Activated T-helper 1 cell treated with Interleukin-2 at 50 U/mL for 16 hours (primary cell): ENCODE results near the gene GABBR1.

ENCODE experiments used
- DNase-seq: peaks from one replicate; pipeline ENCODE4 v3.0.0-alpha.2; 2020; ENCODE audit warnings: low read depth

Gene GABBR1

DNA sequence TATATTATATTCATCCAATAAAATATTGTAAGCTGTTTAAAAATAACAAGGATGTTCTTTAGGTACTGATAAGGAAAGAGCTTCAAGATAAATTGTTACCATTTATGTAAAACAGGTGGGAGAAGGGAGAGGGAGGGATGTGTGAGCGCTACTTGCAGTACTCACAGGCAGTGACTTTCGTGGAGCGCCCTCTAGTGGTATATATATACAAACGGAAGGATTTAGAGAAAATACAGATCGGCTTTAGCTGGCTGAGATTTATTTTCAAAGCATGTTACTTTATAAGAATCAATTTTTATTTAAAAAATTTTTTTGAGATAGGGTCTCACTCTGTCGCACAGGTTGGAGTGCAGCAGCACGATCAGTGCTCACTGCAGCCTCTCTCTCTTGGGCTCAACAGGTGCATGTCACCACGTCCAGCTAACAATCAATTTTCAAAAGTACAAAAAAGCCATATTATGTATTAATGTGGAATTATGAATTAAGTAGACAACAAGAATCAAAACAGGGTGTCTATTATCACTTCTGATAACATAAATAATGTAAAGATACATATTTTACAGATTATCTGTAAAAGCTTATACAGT is 20.6 kb upstream of the GABBR1 start:
- DNase-seq: no peak

DNA sequence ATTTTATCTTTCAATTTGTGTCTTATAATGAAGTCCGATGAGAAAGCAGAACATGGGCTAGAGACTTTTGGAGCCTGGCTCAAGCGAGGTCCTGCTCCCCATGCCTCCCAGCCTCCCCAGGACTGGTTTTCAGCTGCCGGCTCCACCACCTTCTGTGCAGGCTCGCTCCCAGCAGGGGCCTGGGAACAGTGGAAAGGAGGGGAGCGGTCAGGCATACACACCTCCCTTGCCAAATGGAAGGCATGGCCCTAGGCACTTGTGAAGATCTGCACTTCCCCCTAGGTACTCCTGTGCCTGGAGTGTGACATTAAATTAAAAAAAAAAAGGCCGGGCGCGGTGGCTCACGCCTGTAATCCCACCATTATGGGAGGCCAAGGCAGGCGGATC is 19.2 kb upstream of the GABBR1 start:
- no peak for DNase-seq

GRCh38 chr6:29651413-29652197 is 18.6 kb upstream of the GABBR1 start:
- DNase-seq: no peak

GRCh38 chr6:29649701-29650673 is 17.0 kb upstream of the GABBR1 start:
- peak; percentile 93 for DNase-seq

DNA sequence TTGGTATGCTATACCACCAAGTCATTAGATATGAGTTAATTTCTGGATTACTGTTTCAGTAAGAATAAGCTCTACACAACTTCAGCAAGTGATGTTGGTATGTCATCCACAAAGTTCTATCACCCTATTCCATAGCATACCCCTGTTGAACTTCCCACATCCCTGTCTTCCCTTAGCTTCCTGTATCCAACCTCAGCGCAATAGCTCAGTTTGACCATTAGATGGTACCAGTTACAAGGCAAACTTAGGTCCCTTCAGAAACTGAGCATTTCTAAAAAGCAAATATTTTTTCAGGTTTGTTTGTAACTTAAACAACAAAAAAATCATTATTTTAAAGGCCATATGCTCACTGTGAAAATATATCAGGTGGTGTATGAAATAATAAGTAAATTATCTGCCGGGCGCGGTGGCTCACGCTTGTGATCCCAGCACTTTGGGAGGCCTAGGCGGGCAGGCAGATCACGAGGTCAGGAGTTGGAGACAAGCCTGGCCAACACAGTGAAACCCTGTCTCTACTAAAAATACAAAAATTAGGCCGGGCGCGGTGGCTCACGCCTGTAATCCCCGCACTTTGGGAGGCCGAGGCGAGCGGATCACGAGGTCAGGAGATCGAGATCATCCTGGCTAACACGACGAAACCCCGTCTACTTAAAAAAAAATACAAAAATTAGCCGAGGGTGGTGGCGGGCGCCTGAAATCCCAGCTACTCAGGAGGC is 15.1 kb upstream of the GABBR1 start:
- DNase-seq: no peak

GRCh38 chr6:29641430-29642148 is 8.6 kb upstream of the GABBR1 start:
- peak; percentile 21 for DNase-seq

GRCh38 chr6:29637247-29637646 is 4.3 kb upstream of the GABBR1 start:
- DNase-seq: no peak

DNA sequence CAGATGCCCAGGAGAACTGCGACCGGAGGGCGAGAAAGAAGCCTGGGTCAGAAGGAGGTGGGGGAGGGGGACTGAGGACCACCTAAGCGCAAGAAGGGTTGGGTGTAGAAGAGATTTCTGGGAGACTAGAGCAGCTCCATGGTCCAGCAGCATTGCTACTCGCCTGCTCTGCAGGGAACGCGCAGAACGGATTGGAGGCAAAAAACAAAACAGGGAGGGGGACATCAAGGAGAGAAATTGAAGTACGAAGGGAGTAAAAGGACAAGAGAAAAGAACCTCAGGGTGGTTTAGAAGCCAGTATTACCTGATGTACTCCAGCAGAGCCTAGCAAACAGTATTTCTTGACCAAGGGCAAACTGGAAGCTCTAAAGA is 537 bp upstream of the GABBR1 start:
- DNase-seq: no peak

DNA sequence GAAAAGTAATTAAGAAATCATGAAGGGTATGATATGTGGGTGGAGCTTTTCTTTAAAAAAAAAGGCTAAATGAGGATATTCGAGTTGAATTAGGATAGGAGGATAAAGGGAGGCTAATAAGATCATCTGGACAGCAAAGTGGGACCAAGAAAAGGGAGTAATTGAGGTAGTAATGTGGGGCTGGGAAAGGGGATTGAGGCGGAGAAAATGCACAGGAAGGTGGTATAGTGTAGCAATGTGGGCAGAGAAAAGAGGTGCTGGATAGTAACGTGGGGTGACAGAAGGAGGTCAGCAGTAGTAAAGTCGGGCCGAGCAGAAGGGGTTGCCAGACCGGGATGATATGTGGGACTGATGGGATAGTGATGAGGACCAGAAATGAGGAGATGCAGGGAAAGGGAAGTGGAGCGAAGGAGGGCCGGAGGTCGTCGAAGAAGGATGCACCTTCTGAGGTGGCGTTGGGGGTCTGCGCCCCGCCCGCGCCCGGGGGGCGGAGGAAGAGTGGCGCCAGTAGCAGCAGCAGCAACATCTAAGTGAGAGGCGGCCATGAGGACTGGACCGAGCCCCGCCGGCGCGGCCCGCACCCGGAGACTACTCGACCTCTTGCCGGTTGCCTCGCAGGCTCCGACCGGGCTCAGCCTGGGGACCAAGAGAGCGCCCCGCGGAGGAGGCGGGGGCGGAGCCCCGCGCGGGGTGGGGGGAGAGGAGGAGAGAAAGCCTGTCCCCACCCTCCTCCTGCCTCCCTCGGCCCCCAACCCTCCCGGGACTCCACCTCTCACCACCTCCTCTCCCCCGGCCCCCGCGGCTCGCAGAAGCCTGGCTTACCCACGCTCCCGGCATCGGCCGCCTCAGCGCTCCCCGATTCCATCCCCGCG is 887 bp downstream of the GABBR1 start:
- peak; percentile 58 for DNase-seq

- DNase-seq: no peak
Observed at GRCh38 chr6:29631209-29631810, 1.7 kb downstream of the GABBR1 start.

- no peak for DNase-seq
Observed at GRCh38 chr6:29630315-29630714, 2.7 kb downstream of the GABBR1 start.

DNA sequence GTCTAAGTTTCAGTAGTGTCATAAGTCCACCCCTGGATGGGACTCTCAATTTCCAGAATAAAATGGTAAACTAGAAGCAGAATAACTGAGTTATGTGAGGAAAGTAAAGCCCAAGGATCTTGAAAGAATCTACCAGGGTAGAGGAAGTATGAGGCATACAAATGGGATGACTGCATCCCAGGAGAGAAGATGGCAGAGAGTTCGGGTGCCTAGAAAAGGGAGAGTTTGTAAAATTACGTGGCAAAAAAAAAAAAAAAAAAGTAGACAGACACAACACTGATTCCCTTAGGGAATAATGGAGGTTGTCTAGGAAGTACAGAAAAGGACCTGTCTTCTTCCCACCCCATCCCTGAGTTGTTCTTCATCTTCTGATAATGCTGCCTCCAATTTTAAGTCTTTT is 3.4 kb downstream of the GABBR1 start:
- DNase-seq: no peak

- DNase-seq: peak; percentile 35
Observed at GRCh38 chr6:29628419-29629281, 4.3 kb downstream of the GABBR1 start.

- DNase-seq: peak; percentile 39
Observed at GRCh38 chr6:29627755-29628418, 5.1 kb downstream of the GABBR1 start.

GRCh38 chr6:29626948-29627754 is 5.8 kb downstream of the GABBR1 start:
- DNase-seq: no peak

- DNase-seq: no peak
Observed at GRCh38 chr6:29625337-29625930, 7.5 kb downstream of the GABBR1 start.

DNA sequence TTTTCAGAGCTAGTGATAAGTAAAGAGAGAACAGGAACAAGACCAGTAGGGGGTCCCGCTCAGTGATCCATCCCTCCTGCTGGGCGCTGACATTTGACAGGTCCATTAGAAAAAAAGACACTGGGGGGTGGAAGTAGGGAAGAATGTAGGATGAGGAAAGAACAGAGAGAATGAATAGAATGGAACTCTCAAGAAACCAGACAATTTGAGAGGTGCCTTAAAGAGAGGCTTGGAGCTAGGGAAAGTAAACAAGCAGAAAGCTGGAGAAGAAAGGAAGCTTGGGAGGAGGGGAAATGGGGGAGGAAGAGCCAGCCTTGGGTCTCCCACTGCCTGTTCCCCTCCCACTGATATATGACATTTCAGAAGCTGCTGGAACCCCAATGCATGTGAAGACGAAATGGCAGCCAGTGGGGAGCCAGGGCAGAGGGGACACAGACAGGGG is 8.4 kb downstream of the GABBR1 start:
- DNase-seq: no peak
